ENCODE results near the gene SPAG8.

DNA sequence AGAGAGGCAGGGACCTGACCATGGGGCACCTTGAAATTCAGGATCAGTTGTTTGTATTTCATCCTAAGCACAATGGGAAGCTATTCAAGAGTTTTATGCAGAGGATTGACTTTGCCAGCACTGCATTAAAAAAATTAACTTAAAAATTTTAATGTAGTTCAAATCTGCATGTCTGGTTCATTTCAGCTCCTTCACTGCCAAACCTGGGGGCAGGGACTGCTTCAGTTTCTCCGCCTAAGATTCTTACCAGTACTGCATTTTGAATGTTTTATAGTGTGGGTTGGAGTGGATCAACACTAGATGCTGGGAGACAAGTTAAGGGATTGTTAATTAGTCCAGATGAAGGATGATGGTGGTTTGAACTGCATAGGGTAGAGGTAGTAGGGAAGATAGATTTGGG, 42.3 kb downstream of the SPAG8 start:
- TF ChIP-seq CTCF (conservative IDR thresholded peaks at IDR 0.05; ENCODE audit: low read depth, low read length), result no peak
- no peak for TF ChIP-seq EZH2 (IDR thresholded peaks at IDR 0.05; ENCODE audit: low read length, unreplicated experiment)

All from PC-3 (cell line).